GM19468 (cell line): ENCODE data around the gene MMAB.

ENCODE experiments used
- ATAC-seq: cut with Tn5 transposase; IDR thresholded peaks from one replicate; pipeline ENCODE4 v1.9.1; 2021; ENCODE audit warnings: mild to moderate bottlenecking, moderate library complexity, moderate number of reproducible peaks; ENCODE audit not compliant: unreplicated experiment; ENCODE audit errors: extremely low read depth

The MMAB gene

DNA sequence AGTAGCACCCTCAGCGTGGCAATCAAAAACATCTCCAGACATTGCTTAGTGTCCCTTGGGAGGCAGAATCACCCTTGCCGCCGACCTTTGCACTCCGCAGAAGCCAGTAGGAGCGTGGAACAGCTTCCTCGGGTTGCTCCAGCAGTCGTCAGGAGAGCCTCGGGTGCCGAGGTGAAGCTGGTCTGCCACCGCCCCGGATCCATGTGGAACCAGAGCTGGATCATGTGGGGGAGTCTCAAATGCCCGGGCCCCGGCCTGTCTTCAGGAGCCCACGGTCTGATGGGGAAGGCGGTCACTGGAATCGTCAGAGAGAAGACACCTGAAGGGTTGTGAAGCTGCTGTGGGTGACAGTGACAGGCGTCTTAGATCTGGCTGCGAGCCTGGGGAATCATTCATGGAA lies 14.6 kb upstream of the MMAB start:
- no peak for ATAC-seq

DNA sequence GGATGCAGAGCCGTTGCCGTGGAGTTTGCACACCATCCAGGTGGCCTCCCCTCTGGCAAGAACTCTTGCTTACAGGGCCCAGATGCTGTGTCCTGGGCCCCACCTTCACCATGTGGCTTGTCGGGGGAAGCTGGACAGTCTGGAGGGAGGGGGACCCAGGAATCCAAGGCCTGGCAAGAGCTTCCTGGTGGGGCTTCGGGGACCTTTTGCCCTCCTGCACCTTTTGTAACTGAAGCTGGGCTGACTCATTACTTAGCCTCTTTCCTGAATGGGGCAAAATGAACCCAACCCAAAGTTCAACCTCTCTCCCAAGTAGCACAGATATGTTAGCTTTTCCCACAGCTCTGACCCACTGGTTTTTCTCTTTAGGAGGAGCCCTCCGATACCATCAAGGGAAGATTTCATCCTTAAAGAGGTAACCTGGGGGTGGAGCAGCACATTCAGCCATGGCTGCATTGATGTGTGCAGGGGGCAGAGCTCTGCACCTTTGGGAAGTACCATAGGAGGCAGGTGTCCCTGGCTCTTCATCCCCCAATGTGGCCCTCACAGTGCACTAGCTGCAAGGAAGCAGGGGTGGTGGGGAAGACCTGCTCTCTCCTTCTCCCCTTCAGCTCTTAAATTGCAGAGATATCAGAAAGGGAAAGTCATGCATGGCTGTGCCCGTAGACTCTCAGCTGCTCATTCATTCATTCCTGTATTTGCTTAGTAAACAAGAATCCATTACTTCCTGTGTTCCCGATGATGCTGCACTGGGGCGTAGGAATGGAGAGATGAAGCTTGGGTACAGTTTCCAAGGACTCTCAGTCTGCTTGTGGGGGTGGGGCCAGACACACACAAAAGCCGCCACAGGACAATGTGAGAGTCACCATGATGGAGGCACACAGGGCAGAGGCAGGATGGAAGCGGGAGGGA lies 13.3 kb upstream of the MMAB start:
- no peak for ATAC-seq

DNA sequence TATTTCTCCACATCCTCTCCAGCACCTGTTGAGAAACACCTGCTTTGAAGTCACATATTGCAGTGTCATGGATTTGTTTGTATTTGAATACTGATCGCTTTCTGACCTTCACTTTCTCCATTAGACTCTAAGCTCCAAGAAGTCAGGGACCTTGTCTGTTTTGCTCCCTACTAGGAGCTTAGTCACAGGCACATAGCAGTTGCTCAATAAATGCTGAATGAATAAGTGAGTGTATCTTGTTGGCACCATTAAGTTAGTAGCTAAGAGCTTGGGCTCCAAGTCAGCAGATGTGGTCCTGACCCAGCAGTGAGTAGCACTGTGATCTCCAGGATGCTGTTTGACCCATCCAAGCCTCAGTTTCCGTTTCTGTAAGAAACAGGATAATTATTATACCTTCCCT lies 10.4 kb upstream of the MMAB start:
- ATAC-seq = no peak

DNA sequence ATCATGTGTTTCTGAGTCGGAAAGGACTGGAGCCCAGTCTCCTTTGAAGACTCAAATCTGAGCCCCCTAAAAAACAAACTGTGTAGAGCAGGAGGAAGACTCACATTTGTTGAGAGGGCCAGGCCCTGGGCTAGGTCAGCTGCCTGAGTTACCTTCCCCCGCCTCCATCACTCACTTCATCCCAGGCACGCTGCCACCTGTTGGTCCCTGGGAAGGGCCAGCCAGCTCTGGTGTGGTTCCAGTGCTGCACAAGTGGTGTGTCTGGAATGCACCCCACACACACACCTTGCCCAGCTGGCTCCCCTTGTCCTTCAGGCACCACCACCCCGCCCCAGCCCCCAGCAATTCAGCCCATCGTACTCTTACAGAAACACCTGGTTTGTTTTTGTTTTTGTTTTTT lies 9.3 kb upstream of the MMAB start:
- ATAC-seq = no peak

DNA sequence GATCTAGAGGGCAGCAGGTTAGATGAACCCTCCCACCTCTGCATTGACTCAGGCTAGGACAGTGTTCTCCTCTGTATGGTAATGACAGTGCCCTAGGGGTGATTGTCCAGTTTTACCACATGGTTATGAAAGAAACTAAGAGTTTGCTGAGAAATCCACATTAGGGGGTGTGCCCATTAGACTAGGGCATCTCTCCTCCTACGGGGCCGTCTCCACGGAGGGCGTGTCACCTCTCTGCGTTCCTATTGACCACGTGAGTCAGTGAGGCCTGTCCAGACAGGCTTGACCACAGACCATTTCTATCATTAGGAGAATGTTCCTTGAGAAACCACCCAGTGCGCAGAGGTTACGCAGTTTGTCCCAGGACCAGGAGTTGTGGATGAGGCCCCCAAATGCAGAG lies 8.6 kb upstream of the MMAB start:
- no peak for ATAC-seq

DNA sequence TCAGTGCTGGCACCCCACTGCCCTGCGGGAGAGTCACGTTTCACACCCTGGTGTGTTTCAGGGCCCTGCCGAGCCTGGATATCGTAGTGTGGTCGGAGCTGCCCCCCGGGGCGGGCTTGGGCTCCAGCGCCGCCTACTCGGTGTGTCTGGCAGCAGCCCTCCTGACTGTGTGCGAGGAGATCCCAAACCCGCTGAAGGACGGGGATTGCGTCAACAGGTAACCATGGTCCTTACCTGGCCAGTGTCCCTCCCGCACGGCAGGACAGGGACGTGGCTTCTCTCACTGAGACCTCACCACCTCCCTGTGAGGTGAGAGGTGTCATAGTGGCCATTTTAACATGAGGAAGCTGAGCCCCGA lies 8.0 kb upstream of the MMAB start:
- no peak for ATAC-seq

DNA sequence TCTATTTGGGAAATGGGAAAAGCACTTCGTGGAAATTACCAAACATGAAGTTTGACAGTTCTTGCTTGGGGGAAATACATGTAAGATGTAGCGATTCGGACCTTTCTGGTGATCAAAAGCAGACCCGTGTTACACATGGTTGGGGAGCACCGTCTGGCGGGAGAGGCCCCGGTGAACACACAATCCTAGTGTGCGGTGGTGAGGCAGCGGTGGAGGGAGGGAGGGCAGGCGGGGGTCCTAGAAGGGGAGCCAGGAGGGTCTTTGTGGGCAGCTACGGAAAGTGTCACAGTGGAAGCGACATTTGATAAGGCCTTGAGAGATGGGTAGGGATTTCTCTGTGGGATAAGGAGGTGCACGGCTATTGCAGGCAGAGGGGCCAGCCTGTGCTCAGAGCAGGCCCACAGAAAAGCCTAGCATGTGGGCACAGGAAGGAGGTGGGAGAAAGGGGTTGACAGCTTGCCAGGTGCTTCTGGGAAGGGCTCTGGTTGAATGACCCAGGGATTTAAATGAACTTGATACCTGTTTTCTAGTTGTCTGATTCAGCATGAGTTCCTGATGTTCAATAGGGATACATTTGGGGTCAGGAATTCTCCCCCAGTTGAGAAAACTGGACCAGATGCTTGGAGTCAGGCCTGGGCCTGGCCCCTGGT lies 7.5 kb upstream of the MMAB start:
- no peak for ATAC-seq

DNA sequence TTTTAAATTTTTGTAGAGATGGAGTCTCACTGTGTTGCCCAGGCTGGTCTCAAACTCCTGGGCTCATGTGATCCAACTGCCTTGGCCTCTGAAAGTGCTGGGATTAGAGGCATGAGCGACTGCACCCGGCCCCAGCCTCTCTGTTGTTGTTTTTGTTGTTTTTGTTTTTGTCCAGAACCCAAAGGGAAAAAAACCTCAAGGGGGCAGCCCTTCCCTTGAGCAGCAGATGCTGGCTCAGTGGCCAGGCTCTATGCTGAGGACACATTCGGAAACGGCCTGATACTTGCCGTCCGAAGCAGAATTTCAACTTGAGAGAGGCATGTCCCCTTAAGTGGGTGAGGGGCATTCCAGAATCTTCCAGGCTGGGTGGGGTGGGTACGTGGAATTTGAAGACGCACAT lies 7.0 kb upstream of the MMAB start:
- ATAC-seq = no peak

DNA sequence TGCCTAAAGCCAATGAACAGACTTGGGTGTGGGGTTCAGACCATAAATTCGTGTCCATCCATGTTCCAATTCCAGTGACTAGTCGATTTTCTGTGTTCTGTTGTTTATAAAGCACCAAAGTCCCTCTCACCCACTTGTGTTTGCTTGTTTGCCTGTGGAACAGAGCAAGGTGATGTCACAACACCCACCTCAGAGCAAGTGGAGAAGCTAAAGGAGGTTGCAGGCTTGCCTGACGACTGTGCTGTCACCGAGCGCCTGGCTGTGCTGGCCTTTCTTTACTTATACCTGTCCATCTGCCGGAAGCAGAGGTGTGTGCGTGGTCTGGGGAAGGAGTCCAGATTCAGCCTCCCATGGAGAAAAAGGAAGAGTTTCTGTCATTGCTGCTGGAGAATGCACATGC lies 6.3 kb upstream of the MMAB start:
- no peak for ATAC-seq

DNA sequence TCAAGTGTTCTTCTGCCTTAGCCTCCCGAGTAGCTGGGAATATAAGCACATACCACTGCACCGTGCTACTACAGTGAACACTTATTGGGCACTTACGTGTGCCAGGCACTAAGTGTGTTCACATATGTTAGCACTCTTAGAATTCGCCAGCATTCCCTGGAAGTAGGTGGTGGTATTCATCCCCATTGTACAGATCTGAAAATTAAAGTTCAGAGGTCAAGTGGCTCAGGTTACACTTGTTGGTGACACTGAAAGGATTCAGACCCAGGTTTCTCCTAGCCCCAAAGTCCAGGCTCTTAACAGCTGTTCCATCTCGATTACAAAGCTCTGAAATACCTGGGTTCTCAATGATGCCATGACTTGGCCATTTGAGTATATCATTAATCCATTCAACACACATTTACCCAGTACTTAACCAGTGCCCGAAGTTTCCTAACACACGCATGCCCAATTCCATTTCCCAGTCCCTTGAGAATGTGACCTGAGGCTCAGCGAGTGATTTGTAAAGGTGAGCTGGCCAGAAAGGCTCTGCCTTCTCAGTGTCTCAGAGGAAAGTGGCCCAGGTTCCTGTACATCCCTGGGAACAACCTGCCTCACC lies 5.1 kb upstream of the MMAB start:
- no peak for ATAC-seq

DNA sequence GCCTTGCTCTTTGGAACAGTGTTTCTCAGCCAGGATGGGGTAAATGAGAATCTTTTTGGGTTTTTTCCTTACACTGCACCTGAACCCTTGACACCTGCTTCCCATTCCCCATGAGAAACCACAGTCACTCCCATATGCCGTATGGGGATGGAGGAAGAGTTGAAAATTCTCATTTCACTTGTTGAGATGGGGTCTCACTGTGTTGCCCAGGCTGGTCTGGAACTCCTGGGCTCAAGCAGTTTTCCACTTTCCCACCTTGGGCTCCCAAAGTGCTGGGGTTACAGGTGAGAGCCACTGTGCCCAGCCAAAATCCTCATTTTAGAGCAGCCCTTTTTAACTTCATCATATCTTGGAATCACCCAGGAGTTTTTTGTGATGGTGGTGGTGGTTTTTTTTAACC lies 4.0 kb upstream of the MMAB start:
- ATAC-seq = no peak

DNA sequence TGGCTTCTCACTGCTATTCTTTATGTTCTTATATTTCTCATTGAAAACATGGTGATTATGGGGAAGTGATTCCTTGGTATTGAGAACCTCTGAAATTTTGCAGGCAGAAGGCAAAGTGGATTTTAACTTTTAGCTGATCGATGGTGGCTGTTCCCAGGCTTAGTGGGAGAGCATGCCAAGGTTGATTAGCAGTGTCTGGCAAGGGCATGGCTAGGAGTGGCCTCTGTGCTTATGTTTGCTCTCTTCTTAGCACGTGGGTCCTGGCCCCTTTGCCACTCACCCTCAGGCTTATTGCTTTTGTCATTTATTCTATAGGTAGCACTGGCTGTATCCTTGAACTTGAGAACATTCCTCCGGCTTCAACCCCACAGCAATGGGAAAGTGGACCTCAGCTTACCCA lies 2.4 kb upstream of the MMAB start:
- ATAC-seq = no peak

DNA sequence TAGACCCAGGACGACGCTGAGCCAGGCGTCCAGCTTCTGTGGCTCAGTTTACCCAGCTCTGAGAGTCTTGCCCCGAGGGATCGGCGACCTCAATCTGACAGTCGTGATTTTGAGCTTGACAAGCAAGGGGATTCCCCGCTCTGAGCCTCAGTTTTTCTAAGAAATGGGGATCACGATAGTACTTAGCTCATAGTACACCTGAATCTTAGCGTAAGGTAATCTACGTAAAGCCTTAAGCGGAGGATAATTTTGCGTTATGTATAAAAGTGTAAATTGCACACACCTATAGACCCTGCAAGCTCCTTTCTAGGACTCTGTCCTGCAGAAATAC lies 575 bp upstream of the MMAB start:
- no peak for ATAC-seq

DNA sequence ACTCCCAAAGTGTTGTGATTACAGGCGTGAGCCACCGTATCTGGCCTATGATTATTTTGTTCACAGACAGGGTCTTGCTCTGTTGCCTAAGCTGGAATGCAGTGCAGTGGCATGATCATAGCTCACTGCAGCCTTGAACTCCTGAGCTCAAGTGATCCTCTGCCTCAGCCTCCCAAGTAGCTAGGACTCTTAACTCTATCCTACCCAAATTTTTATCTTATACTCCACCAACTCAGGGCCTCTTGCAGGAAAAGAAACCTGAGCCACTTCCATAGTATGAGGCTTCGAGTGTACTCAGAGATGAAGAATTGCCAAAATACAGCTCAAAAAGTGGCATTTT lies 828 bp downstream of the MMAB start:
- ATAC-seq = no peak

DNA sequence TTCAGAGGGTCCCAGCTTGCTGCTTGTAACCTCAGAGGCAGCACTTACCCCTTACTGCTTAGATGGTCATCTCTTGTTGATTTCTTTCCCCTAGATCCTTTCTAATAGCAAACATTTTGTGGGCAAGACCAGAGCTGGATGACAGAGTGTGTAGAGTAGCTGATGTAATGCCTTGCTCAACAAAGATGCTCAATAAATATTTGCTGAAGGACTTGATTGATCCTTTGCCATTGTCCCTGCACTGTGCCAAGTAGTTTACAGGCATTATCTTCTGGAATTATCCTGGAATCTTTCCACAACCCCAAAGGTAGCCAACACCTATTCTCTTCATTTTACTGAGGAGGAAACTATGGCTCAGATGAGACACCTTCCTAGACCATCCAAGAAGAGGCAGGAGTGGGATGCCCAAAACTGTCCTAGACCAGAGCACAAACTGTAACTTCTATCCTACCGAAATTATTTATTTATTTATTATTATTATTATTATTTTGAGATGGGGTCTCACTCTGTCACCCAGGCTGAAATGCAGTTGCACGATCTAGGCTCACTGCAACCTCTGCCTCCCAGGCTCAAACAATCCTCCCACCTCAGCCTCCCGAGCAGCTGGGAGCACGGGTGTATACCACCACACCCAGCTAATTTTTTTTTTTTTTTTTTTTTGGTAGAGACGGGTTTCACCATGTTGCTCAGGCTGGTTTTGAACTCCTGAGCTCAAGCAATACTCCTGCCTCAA lies 1.4 kb downstream of the MMAB start:
- ATAC-seq = no peak

DNA sequence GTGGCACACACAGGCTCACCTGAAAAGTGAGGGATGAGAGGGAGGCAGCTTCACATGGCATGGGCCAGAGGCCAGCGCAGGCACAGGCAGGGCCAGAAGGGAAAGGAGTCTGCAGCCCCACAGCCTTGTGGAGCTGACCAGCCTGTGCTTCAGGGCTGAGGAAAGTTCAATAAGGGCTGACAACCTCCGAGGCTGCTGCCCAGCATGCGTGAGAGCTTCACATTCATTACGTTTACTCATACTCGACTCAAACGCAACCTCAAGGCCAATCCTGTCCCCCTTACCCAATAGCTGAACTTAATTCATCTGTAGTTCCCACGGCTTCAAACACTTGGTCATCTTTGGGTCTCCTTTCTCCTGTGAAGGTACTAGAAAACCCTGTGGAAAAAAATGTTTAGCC lies 4.8 kb downstream of the MMAB start:
- ATAC-seq = no peak

DNA sequence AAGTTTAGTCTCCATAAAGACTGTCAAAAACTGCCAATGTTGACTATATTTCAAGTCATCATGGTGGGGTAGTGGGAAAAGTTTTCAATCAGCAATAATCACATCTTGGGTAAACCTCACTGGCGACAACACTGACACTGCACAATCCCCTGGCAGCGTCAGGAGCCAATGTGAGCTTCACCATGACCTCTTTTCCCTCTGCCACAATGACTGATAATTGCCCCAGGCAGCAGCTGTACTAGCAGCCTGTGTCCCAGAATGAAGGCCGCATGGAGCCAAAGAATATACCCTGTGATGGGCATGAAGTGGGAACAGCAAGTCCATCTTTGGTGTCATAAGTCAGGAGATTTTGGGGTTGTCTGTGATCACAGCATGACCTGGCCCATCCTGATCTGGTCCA lies 5.3 kb downstream of the MMAB start:
- no peak for ATAC-seq

DNA sequence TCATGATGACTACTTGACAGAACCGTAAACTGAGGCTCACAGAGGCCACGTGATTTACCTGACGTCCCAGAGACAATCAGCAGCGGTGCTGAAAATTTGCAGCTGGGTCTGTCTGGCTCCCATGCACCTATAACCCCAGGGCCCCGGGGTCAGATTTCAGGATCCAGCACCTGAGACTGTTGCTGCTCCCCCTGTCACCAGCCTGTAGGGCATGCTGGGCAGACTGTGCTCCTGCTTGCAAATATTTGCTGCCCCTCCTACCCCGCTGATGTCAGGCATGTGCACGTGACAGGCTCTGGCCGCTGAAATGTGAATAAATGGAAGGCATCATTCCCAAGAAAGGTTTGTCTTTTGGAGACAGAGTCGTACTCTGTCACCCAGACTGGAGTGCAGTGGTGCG lies 6.0 kb downstream of the MMAB start:
- ATAC-seq = no peak

DNA sequence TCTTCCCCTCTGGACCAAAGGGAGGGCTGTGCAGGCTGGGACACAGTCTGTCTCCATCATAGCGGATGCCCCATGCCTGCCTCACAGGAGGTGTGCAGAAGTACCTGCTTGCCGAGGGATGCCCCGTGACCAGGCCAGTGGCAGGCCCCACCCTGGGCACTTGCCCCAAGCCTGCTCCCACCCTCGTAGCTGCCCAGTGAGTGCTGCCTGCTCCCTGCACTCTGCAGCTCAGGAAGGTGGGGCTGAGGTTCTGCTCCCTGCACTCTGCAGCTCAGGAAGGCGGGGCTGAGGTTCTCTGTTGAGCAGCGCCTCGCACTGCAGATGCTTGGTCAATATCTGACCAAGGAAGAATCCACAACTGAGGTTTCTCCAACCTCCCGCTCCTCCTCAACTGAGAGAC lies 6.9 kb downstream of the MMAB start:
- ATAC-seq = no peak

DNA sequence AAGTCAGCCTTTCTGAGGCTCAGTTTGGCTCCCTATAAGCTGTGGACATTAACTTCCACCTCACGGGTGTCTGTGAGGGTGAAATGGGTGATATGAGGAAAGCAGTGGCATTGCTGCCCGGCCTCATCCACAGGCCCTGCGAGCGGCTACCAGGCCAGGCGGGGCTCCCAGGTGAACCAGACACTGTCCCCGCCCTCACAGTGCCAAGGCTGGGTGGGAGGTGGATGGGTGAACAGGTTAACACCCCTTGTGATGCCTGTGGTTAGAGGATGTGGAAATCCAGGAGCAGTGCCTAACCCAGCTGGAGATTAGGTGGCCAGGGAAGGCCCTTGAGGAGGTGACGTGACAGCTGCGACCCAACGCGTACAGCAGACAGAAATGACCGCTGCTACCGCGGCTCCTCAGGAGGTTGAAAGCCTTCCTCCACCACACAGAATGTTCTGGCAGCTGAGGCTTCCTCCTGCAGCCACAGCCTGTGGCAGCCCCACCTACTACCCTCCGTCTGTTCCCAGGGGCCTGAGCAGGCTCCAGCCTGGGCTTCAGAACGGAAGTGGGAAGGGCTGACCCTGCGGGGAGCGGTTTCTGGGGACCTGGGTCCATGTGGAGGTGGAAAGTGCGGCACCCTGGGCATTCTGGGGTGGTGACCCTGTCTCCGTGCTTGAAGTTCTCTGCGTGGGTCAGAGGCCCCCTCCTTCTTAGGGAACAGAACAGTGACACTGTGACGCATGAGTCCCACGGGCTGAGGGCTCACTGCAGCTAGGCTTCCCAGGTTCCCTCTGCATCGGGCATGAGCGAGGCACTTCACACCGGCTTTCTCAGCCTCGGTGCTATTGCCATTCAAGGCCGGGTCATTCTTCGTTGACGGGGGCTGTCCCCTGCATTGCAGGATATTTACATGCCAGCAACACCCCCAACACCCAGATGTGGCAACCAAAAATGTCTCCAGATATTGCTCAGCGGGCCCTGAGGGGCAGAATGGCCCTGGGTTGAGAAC lies 9.7 kb downstream of the MMAB start:
- no peak for ATAC-seq
